GM19463 (cell line): Measurements from ENCODE around the gene PRR16.

Source experiments
- ATAC-seq: cut with Tn5 transposase; IDR thresholded peaks from one replicate; pipeline ENCODE4 v1.9.1; 2021; ENCODE audit warnings: mild to moderate bottlenecking, moderate library complexity; ENCODE audit not compliant: unreplicated experiment

The PRR16 gene

DNA sequence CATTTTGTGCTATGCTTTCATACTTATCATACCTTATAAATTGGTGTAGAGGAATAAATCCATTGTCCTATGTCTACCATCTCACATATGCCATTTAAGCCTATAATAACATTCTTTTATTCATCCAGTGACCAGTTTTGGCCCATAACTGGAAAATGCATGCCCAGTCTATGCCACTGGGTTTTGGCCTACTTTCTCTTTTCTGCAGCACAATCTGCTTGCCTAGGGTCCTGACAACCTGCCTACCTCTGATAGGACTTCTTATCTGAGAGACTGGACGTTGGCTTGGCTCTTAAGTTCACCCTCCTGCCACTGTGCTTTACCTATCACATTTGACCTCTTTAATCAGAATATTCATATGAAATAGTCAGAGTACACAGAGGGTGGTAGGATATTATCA, 103.0 kb downstream of the PRR16 start:
- no peak for ATAC-seq

DNA sequence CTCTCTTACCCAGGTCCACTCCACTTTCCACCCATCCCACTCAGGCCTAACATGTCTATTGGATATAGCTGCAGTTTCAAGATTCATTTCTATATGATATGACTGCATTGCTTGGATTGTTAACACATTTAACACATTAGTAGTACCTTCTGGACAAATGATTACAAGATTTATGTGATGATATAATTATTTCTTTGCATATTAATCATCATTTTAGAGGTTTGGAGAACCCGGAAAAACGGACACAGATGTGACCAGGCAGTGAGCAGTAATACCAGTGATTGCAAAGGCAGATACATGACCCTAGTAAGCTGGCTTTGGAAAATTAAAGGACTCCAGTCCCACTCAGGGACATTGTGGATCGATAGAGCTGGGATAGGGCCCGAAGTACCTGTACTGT, 103.8 kb downstream of the PRR16 start:
- ATAC-seq: no peak

DNA sequence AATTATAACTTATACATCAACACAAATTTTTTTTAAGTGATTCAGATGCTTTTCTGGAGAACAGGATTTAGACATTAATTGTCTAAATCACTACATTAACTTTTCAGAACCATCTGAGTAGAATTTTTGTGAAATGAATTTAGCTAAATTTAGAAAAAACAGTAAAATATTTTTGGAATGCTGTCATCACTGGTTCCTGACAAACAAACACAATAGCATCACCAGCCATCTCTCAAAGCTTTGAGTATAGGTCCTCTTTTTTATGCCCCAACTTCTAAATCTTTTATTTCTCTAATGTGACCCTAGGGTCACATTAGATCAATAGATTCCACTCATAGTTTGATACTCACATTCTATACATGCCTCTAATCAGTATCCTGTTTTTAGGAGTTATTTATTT, 104.6 kb downstream of the PRR16 start:
- no peak for ATAC-seq

DNA sequence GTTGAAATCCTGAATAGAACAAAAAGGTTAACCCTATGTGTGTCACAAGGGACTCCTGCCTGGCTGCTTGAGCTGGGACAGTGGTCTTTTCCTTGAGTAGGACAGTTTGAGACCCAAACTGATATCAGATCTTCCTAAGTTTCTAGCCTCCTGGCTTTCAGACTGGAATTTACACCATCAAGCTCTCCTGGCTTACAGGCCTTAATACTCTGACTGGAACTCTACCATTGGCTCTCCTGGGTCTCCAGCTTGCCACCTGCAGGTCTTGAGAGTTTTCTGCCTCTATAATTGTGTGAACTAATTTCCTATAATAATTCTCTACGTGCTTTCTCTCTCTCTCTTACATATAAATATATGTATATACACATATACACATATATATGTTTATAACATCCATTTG, 112.5 kb downstream of the PRR16 start:
- no peak for ATAC-seq

DNA sequence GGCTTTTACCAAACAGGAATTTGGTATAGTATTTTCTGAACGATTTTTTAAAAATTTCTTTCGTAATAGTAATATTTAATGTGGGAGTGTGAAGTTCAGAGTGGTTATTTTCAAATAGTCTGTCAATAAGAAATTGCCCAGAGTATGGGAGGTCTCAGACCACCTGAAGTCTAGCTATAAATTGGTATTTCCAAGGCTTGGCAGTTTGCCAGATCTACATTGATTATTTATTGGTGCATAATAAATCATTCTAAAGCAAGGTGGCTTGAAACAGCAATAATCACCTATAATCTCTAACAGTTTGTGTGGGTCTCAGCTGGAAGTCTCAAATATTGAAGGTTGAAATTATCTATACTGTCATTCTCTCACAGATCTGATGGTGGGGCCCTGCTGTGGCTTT, 118.5 kb downstream of the PRR16 start:
- ATAC-seq: no peak

DNA sequence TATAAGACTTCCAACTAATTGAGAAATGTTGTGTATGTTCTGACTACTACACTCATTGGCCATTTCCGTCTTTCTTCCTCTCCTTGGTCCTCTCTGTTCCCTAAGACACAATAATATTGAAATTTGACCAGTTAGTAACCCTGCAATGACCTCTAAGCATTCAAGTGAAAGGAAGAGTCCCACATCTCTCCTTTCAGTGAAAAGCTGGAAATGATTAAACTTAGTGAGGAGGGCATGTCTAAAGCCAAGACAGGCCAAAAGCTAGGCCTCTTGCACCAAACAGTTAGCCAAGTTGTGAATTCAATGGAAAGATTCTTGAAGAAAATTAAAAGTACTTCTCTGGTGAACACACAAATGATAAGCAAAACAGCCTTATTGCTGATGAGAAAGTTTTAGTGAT, 122.5 kb downstream of the PRR16 start:
- no peak for ATAC-seq

DNA sequence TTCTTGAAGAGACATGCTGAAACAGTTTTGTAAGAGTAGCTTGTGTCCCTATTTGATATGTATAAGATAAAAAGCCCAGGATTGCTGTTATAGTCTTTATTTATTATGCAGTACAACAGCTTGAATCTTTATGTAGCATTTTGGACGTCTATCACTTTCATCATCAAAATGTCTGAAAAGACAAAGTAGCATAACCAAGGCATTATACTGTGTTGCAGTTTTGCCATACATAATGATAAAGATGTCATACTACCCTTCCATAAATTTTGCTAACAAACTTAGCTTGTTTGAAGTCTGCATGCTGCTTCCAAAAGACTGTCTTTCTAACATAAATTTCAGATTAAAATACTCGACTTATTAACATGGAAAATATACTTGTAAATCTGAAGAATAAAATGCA, 127.8 kb downstream of the PRR16 start:
- ATAC-seq: no peak

DNA sequence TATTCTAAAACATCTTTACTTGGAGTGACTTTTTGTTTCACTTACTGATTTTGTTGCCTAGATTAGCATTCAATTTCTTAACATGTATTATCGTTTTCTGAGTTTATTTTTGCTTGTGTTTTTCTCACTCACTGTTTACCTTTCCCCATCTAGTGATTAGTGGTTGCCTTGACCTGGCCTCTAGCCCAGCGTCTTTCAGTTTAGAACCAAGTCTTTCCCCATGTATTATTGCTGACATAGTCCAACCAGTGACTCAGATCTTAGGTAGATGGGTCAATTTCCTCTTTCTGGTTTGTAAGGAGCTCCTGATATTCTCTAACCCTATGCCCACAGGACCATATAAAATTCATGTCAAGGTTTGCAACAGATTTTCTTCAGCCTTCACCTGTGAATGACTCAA, 135.5 kb downstream of the PRR16 start:
- ATAC-seq: no peak

DNA sequence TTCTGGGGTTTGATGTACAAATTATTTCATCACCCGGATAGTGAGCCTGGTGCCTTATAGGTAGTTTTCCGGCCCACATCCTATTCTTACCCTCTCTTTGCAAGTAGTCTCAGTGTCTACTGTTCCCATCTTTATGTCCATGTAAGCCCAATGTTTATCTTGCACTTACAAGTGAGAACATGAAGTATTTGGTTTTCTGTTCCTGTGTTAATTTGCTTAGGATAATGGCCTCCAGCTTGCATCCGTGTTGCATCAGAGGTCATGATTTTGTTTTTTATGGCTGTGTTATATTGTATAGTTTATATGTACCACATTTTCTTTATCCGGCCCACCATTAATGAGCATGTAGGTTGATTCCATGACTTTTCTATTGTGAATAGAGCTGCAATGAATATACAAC, 136.5 kb downstream of the PRR16 start:
- no peak for ATAC-seq

DNA sequence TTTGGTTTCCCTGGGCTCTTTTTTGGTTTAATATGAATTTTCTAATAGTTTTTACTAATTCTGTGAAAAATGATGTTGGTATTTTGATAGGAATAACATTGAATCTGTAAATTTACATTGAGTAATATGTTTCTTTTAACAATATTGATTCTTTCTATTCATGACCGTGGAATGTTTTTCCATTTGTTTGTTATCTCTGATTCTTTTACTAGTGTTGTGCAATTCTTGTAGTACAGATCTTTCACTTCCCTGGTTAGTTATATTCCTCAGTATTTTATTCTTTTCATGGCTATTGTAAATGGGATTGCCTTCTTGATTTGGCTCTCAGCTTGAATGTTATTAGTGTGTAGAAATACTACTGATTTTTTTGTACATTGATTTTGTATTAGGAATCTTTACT, 137.9 kb downstream of the PRR16 start:
- ATAC-seq: no peak

DNA sequence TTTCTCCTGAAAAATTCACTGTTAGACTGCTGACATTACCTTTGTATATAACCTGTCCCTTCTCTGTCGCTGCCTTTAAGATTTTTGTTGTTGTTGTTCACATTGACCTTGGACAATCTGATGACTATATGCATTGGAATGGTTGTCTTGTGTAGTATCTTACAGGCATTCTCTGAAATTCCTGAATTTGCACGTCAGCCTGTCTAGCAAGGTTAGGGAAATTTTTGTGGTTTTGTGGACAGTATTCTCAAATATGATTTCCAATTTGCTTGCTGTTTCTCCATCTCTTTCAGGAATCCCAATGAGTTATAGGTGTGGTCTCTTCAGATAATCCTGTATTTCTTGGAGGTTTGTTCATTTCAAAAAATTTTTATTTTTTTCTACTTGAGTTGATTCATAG, 140.8 kb downstream of the PRR16 start:
- no peak for ATAC-seq

DNA sequence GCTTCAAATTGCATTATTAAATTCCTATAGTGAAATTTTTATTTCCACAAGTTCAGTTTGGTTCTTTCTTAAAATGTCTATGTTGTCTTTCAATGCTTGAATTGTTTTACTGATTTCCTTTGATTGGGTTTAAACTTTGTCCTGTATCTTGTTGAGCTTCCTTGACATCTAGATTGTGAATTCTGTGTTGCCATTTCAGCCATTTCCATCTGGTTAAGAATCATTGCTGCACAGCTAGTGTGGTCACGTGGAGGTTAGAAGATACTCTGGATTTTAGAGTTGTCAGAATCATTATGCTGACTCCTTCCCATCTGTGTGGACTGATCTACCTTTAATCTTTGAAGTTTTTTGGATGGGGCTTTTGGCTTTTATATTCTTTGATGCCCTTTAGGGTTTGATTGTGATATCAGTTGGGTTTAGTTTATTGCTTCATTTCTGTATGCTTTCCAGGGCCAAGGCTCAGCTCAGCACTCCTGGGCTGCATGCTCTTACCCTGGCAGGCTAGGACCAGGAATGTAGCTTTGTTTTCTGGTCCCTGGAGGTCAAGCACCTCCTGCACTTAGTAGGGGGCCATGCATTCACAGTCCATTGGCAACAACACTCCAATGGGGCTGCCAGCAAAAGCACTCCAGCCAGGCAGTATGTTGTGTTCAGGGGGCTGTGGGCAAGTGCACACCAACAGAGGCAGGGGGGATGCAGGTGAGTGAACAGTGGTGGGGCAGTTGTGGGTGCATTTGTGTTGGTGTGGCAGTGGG, 141.4 kb downstream of the PRR16 start:
- ATAC-seq: no peak

DNA sequence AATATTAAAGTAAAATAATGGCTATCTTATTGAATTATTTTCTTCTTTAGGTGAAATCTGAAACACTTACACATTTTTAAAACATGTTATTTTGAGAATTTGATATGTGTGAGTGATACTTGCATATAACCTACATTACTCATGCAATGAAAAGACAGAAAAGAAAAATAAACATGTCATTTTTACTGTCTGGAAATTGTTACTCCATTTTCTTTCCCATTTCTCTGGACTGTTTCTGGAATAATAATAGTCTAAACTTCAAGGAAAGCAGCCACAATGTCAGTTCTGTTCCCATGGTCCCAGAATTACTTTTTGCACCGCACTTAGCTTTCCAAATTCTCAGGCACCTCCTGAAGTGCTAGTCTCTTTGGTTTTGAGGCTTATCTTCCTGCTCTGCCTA, 145.5 kb downstream of the PRR16 start:
- ATAC-seq: no peak

DNA sequence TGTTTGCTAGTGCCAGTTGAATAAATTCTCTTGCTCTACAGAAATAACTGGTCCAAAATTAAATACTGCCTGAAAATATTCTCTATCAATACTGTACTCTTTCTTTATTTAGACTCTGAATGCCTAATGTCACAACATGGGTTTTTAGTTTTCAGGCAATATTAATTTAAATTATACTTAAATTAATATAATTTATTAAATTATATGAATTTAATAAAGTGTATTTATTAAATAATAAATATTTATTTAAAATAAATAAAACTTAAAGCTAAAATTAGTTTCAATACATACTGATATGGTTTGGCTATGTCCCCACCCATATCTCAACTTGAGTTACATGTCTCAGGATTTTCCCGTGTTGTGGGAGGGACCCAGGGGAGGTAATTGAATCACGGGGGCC, 146.0 kb downstream of the PRR16 start:
- no peak for ATAC-seq

DNA sequence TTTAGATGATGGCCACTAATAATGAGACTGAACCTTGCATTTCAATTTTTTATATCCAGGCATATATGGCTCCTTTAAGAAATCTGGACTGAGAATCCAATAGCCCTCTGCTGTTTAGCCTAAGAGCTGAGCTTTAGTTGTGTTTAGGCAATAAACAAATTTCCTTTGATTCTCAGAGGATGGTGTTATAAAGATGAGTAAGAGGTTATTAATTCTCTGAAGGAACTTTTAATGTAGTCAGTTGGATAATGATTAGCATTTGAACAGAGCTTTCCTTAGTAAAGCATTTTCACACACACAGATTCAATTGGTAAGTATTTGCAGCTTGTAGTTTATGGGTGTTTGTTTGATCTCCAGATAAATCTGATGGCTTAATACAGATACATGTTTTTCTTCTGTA, 149.6 kb downstream of the PRR16 start:
- no peak for ATAC-seq

DNA sequence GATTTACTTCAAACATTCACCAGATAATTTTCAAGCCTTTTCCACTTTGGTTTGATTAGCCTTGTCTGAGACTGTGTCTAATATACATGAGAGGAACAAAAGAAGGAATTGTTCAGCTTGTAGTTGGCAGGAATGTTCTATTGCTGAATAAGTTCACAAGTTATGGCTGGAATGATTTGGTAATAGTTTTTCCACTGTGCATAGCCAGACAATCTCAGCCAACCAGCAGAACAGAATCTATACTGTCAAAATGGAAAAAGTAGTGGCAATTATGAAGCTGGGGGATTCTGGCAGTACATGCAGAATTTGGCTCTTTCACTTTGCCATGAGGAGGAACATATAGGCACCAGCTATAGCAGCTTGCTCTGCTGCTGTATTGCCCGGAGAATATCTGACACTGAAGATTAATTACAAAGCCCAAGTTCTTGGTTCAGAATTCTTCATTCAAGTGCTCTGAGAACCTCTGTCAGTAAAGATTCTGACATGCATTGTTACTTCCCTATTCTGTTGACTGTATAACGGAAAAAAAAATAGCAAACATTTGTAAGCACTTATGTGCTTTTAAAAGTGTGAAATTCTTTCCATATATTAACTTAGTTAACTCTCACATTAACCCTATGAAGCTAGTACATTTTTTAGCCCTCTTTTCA, 150.6 kb downstream of the PRR16 start:
- ATAC-seq: no peak

DNA sequence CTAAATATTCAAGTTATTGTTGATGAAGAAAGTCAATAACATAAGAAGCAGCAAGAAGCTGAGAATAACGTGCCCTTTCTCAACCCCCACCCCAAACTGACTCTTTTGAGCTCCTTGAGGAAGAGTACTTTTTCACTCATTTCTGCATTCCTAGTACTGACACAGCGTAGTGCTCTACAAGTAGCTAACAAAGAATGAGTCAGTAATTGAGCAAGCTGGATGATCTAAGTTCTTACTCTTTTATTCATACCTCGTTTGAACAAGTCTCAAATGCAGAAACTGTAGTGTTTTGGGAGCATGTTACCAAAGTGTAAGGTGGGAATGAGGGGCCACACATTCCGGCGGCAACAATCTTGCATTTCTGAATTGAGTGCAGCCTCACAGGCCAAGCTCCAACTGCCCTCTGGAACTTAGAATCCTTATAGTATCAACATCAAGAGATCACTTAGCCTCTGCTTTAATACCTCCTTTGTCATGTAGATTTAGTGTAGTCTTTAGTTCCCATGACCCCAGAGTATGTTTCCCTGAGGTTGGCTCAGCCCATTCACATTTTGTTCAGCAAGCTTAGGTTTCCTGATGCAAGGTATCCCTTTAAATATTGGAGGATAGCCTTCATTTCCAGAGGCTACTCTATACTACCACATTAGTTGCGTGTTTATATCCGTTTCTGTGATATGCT, 152.0 kb downstream of the PRR16 start:
- no peak for ATAC-seq

DNA sequence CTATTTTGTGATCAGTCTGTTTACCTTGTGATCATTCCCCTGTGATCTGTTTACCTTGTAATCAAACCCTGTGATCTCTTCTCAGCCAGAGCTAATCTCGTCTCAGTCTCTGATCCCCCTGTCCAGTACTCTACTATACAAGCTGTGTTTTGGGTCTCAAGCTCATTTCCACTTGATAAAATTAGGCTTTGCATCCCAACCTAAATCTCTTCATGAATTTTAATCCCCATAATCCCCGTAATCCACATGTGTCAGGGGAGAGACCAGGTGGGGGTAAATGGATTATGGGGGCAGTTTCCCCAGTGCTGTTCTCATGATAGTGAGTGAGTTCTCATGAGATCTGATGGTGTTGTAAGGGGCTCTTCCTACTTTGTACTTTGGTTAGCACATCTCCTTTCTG, 157.2 kb downstream of the PRR16 start:
- ATAC-seq: no peak

DNA sequence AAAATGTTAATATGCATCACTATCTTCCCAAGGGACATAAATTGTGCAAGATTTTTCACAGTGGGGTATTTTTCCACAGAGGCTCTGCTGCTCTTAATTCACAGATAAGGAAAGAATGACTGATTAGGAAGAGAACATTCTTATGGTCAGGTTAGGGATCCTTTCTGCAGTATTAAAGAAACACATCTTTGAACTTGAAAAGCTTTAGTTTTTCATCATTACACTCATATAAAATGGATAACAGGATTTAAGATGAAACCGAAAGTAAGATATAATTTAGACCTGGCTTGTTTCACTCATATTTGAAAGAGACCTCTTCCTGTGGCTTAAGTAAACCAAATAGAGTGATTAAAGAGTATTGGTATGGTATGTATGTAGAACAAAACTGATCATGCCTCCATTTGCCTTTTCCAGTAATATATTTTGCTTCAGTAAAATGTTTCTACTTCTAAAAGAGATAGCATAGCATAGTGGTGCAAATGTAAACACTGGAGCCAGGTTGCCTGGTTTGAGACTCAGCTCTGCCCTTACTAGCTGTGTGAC, 160.0 kb downstream of the PRR16 start:
- ATAC-seq: no peak

DNA sequence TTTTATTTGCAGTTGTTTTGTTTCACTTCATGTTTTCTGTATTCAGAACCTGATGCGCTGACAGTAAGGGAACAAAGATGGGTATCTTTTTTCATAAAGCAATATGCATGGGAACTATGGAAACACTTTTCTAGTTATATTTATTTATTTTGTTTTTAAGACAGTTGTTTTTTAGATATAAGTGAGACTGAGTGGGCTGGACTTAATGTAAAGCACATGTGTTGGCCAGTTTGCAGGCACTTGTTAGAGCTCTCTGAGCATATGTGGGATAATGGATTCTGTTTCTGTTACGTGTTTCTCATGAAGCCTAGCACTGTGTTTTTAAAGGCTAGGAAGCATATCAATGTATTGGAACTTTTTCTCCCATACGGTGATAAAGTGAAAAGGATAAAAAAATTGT, 164.1 kb downstream of the PRR16 start:
- no peak for ATAC-seq

DNA sequence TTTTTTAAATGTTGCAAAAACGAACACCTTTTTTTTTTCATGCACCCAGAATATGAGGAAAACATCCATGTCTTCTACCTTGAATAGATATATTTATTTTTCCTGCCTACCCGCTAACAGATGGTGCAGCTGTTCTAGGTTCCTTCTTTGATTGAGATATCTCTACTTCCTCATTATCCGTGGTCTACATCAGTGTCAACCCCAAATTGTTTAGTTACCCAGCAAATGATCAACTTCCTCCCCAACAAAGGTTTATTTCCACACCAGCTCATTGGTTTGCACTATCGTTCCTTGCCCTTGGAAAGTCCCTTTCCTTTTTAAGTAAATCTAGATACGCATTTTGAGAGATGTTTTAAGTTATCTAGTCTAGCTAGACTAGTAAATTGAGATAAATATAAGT, 166.4 kb downstream of the PRR16 start:
- no peak for ATAC-seq

DNA sequence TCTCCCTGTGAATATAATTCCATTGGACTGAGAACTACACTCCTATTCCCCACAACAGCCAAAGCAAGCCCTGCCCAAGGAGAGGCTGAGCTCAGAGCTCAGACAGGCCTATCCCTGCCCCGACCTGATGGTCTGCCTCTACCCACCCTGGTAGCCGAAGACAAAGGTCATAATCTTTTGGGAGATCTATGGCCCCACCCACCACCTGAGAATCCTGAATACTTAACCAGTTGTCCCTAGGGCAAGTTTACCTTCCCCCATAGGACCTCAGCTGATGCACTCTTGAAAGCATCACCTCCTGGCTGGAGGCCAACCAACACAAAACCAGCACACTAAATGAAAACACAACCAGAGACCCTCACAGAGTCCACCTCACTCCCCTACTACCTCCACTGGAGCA, 167.5 kb downstream of the PRR16 start:
- ATAC-seq: no peak
